ENCODE measurements around the gene TRAF7. TPM values are rescaled to one million over a fixed set of nuclear protein-coding genes. Genes with fewer than 3 reads are reported as not detected.

The TRAF7 gene
- total and polyA plus RNA-seq, 2 of the 8 experiments (the other 6 are each of a cell fraction or from before 2014, with no cell fraction given): 96.8 to 148 TPM

DNA sequence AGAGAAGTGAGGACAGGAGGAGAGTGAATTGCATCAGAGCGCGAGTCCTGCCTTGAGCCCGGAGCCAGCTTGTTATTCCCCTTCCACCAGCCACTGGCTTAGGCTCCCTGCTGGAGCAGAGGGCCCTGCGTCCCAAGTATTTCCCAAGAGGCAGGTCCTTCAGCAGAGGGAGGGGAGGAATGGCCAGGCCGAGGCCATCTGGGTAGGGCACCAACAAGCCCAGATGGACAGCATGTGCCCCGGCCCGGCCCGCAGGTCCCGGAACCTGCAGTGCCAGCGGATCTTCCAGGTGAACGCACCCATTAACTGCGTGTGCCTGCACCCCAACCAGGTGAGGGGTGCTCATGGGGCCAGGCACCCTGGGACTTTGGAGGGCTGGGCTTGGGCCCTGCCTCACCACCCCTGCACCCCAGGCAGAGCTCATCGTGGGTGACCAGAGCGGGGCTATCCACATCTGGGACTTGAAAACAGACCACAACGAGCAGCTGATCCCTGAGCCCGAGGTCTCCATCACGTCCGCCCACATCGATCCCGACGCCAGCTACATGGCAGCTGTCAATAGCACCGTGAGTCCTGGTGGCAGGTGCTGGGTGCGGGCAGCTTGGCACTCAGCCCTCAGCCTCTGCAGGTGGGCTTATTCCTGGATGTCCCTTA lies 51.3 kb downstream of the TRAF7 start:
- H3K36me3 ChIP-seq (ENCODE audit: control insufficient read depth in 2 of 4, insufficient read depth in 4 of 4, low read length in 3 of 4): peaks cover 4 to 34% (median 13%) of the 10 kb centered on the region in 4 experiments; a peak in 6 of 8 replicates
- H3K56ac ChIP-seq (replicated peaks; ENCODE audit: insufficient read length, low read depth, low read length): no peak overlapping the region
- ChIA-PET POLR2A (ENCODE audit: partially characterized antibody) (interaction anchor here (0.7 to 15.1 kb wide), 13 partner anchors 8 to 53 kb away, joined by 3 to 156 read pairs (median 5); partner anchors contain the start of genes CASKIN1, E4F1, PGP and TRAF7), CTCF (ENCODE audit: partially characterized antibody) (interaction anchor here (0.7 to 1.4 kb wide), 4 partner anchors 12 to 726 kb away, joined by 3 to 4 read pairs (median 3); no protein-coding TSS in a partner anchor)
- peaks cover 0 to 17% (median 9%) of the 10 kb centered on the region in 4 experiments; a peak in 6 of 7 replicates for H3K4me1 ChIP-seq (replicated peaks in 1 of 4; ENCODE audit: control insufficient read depth in 3 of 4, insufficient read depth in 4 of 4, low read length in 3 of 4)
- H4K91ac ChIP-seq (replicated peaks; ENCODE audit: insufficient read length, low read length): no peak overlapping the region
- no peak overlapping the region for H2BK12ac ChIP-seq (ENCODE audit: low read depth, low read length)
- TF ChIP-seq ASH2L (IDR thresholded peaks at IDR 0.05; ENCODE audit: low read length) (no peak), EZH2 (IDR thresholded peaks at IDR 0.05; ENCODE audit: low read depth, low read length, severe bottlenecking) (no peak), PHF8 (conservative IDR thresholded peaks at IDR 0.05; ENCODE audit: low read depth, low read length) (no peak), BRCA1 (IDR thresholded peaks at IDR 0.05; ENCODE audit: low read depth, low read length) (no peak), RNF2 (IDR thresholded peaks at IDR 0.05; ENCODE audit: borderline replicate concordance, low read depth, low read length, missing control alignments, poor library complexity, severe bottlenecking) (no peak), TAF1 (IDR thresholded peaks at IDR 0.05; ENCODE audit: low read depth, low read length) (no peak), SIRT6 (IDR thresholded peaks at IDR 0.05; ENCODE audit: low read length) (no peak), USF2 (IDR thresholded peaks at IDR 0.05; ENCODE audit: low read length) (no peak), POLR2AphosphoS5 (IDR thresholded peaks at IDR 0.05; ENCODE audit: low read depth, low read length) (no peak; the same call in 1 of the 2 replicates)
- H4K5ac ChIP-seq (ENCODE audit: insufficient read length, low read depth, low read length): no peak overlapping the region
- DNase-seq (ENCODE audit: low read depth in 1 of 2, low spot score in 2 of 2) (no peak), FAIRE-seq (no peak)
- H3K18ac ChIP-seq (ENCODE audit: extremely low read depth, low read length): no peak overlapping the region
- H3K79me2 ChIP-seq (ENCODE audit: control insufficient read depth in 1 of 2, insufficient read depth in 2 of 2, low read length in 2 of 2): peaks cover 0 to 7% of the 10 kb centered on the region in 2 experiments; a peak in 1 of 4 replicates
- peaks cover 11% of the 10 kb centered on the region; the same call in 1 of the 2 replicates for H3K23me2 ChIP-seq (ENCODE audit: low read depth, low read length)
- H2AFZ ChIP-seq (ENCODE audit: low read length): no peak overlapping the region
- H3K4ac ChIP-seq (replicated peaks; ENCODE audit: insufficient read length, low read depth, low read length): no peak overlapping the region
- H3K4me3 ChIP-seq (ENCODE audit: extremely low read depth in 1 of 4, insufficient read depth in 2 of 4, low read depth in 3 of 4, low read length in 4 of 4): no peak overlapping the region
- H3K23ac ChIP-seq (ENCODE audit: insufficient read length): no peak overlapping the region
- no peaks in the 10 kb centered on the region for H3K9me3 ChIP-seq (ENCODE audit: insufficient read depth in 2 of 2, low read depth in 1 of 2, low read length in 1 of 2)
- no peak overlapping the region for H3K9ac ChIP-seq (replicated peaks in 1 of 4; ENCODE audit: extremely low read depth in 1 of 4, low read depth in 3 of 4, low read length in 3 of 4)
- no peak overlapping the region for H2AK5ac ChIP-seq (ENCODE audit: low read depth, low read length)
- peak overlapping the region; percentile 64; the same call in 1 of the 2 replicates for H4K8ac ChIP-seq (ENCODE audit: extremely low read depth, insufficient read depth, low read length)
- no peaks in the 10 kb centered on the region; a peak in 1 of 7 replicates for H3K27me3 ChIP-seq (replicated peaks in 1 of 4; ENCODE audit: control insufficient read depth in 3 of 4, extremely low read depth in 1 of 4, insufficient read depth in 3 of 4, low read length in 3 of 4)
- no peak overlapping the region; the same call in 1 of the 2 replicates for H2BK5ac ChIP-seq (ENCODE audit: low read depth, low read length)
- 97% methylated on average over 23 of the region's 23 CpGs; no CpG with 5 or more reads in 1 of the 2 experiments for WGBS, 2 experiments (ENCODE audit: extremely low coverage in 1 of 2, insufficient coverage in 1 of 2, insufficient read length in 1 of 2, insufficient replicate concordance in 2 of 2, low coverage in 1 of 2, low lambda C conversion rate in 2 of 2, missing lambda C conversion rate in 1 of 2)
- peaks cover 6% of the 10 kb centered on the region for H3K79me1 ChIP-seq (ENCODE audit: low read depth, low read length)
- H2BK120ac ChIP-seq (replicated peaks; ENCODE audit: low read depth, low read length): no peak overlapping the region
- H3K4me2 ChIP-seq (ENCODE audit: insufficient read depth in 1 of 2, low read depth in 2 of 2, low read length in 2 of 2): peak overlapping the region in 1 of 2 experiments; percentile 87; a peak in 1 of 4 replicates
- no peak overlapping the region for H2BK20ac ChIP-seq (ENCODE audit: low read length)
- no peak overlapping the region for H2BK15ac ChIP-seq (ENCODE audit: low read length)
- H4K20me1 ChIP-seq (replicated peaks in 1 of 2; ENCODE audit: control insufficient read depth in 1 of 2, insufficient read depth in 2 of 2, low read length in 2 of 2): peaks cover 0 to 18% of the 10 kb centered on the region in 2 experiments
- no peak overlapping the region for H3K27ac ChIP-seq (ENCODE audit: low read depth, low read length)
- H3K14ac ChIP-seq (ENCODE audit: insufficient read length): no peak overlapping the region
